DOHH2 (cell line): ENCODE data around the gene CCDC77.

Experiments
- H3F3A ChIP-seq: fragments of 200-600 bp; sonication (generic), shearing (Covaris generic); 2 replicates; pipeline ENCODE4 v1.6.0; 2016; ENCODE audit warnings: antibody characterized with exemption, mild to moderate bottlenecking; ENCODE audit not compliant: control insufficient read depth, insufficient read depth
- H3K27ac ChIP-seq: fragments of 200-600 bp; sonication (generic); 2 replicates; pipeline ENCODE4 v1.5.1; 2014; ENCODE audit warnings: low read depth, mild to moderate bottlenecking, low read length, moderate library complexity
- H3K27me3 ChIP-seq: fragments of 200-600 bp; sonication (generic); 2 replicates; pipeline ENCODE4 v1.6.1; 2014; ENCODE audit warnings: mild to moderate bottlenecking, low read length, mixed read lengths; ENCODE audit not compliant: control insufficient read depth
- H3K36me3 ChIP-seq: fragments of 200-600 bp; sonication (generic); 2 replicates; pipeline ENCODE4 v1.6.1; 2014; ENCODE audit warnings: mild to moderate bottlenecking, low read length, moderate library complexity, mixed read lengths; ENCODE audit not compliant: control insufficient read depth
- H3K4me1 ChIP-seq: fragments of 200-600 bp; sonication (generic); 2 replicates; pipeline ENCODE4 v1.6.1; 2014; ENCODE audit warnings: mild to moderate bottlenecking, low read length, mixed read lengths; ENCODE audit not compliant: control insufficient read depth
- H3K4me2 ChIP-seq: fragments of 200-600 bp; sonication (generic); 2 replicates; pipeline ENCODE4 v1.6.0; 2014; ENCODE audit warnings: mild to moderate bottlenecking, low read length, moderate library complexity
- H3K4me3 ChIP-seq: fragments of 200-600 bp; sonication (generic); 2 replicates; pipeline ENCODE4 v1.5.1; 2014; ENCODE audit warnings: mild to moderate bottlenecking, low read length, mixed read lengths
- H3K79me2 ChIP-seq: fragments of 200-600 bp; sonication (generic); 2 replicates; pipeline ENCODE4 v1.6.1; 2014; ENCODE audit warnings: mild to moderate bottlenecking, low read length, mixed read lengths; ENCODE audit not compliant: control insufficient read depth
- H3K9me2 ChIP-seq: fragments of 200-600 bp; sonication (generic); replicated peaks from 2 replicates; pipeline ENCODE4 v1.6.1; 2014; ENCODE audit warnings: mild to moderate bottlenecking, low read length, mixed read lengths; ENCODE audit not compliant: control insufficient read depth
- H3K9me3 ChIP-seq: fragments of 200-600 bp; sonication (generic); 2 replicates; pipeline ENCODE4 v1.6.1; 2014; ENCODE audit warnings: antibody characterized with exemption, low read length, mixed read lengths; ENCODE audit not compliant: control insufficient read depth, insufficient read depth
- H4K20me1 ChIP-seq: fragments of 200-600 bp; sonication (generic); 2 replicates; pipeline ENCODE4 v1.6.0; 2014; ENCODE audit warnings: low read depth, mild to moderate bottlenecking, antibody characterized with exemption, low read length, moderate library complexity; ENCODE audit not compliant: control insufficient read depth, insufficient read depth
- EZH2phosphoT487 ChIP-seq: fragments of 200-600 bp; sonication (generic); IDR thresholded peaks from 2 replicates; pipeline ENCODE4 v1.6.1; 2017; ENCODE audit warnings: borderline replicate concordance, mild to moderate bottlenecking, antibody characterized with exemption, low read length, moderate library complexity, mixed read lengths
- TF ChIP-seq, protein P1 (sequence below): fragments of 200-600 bp; sonication (generic); IDR thresholded peaks from one replicate; pipeline ENCODE4 v1.5.1; 2014; ENCODE audit warnings: antibody characterized with exemption, mild to moderate bottlenecking, low read depth, low read length; ENCODE audit not compliant: poor library complexity, severe bottlenecking

The CCDC77 gene

DNA sequence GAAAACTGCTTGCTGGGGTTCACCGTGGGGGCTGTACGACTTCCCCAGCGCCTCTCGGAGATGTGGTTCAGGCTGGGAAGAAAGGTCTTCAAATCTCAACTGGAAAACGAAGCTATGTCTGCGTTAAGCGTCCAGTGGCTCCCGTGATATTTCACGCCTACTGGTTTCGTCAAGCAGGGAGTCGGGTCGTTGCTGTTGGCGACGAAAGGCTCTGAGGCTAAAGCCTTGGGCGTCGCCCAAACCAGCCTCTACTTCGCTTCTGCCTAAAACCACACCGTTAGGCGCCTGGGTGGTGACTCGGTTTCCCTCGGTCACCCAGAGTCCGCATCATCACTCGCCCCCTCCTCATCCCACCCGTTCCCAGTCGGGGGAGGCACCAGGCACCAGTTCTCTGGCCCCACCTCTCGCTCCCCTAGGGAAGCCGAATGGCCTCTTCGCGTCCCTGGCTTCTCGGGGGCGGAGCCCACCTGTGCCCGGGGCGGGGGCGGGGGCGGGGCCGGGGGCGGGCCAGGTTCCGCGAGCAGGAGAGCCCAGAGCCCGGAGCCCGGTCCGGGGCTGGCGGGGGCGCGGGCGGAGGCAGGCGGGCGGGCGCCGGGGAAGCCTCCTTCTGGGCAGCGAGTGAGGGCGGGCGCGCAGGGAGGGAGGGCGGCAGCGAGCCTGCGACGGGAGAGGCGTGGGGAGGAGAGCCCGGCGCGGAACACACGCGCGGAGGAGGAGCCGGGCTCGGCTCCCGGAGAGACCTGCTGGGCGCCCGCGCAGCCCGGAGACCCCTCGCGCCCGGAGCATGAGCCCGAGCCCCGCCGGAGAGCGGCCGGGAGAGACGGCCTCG is 58.2 kb downstream of the CCDC77 start, which contains the start of gene B4GALNT3:
Gene B4GALNT3 (plus strand): TSS at position 510 of the 829 bp plus-strand sequence. CDS start 438 bp downstream, outside the sequence.
- H3K27ac ChIP-seq, result no peak within 1 kb of the TSS

DNA sequence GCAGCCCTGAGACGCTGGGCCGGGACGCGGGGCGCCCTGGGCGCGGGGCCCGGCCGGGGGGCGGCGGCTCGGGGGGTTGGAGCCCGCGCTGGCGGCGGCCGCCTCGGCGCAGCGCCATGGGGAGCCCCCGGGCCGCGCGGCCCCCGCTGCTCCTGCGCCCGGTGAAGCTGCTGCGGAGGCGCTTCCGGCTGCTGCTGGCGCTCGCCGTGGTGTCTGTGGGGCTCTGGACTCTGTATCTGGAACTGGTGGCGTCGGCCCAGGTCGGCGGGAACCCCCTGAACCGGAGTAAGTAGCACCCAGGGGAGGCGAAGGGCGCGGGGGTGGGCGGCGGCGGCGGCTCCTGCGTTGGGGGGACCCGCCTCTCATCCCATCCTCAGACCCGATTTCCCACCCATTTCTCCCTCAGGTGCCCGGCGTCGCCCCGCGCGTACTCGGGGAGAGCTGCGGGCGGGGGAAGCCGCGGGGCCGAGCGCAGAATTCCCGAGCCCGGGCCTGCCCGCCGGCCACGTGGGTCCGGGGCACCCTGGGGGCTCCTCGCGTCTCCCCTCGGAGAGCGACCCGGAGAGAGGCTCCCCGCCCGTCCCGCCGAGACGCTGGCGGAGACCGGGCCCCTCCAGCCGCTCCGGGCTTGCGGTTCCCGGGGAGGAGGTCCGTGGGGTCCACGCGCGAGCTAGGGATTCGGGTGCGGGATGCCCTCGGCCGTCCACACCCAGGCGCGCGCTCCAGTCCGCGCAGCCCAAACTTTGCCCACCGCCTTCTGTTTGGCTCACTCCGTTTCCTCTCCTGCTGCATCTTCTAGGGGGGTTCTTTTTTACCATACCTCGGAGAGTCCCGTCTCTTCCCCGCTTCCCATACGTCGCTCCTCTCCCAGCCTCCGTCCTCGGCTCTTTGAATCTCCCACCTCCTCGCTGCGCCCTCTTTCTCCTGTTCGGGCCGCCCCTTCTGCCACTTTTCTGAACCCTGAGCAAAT is 59.1 kb downstream of the CCDC77 start:
- Histone ChIP-seq H3K4me2 (peak overlapping the region; percentile 68), H3K4me1 (peaks cover 11% of the 10 kb centered on the region; the same call in 1 of the 2 replicates), H3K27ac (no peak overlapping the region), H3K27me3 (peaks cover 62% of the 10 kb centered on the region), H3K4me3 (peak overlapping the region; percentile 67), H3K36me3 (no peaks in the 10 kb centered on the region), H3K79me2 (no peaks in the 10 kb centered on the region), H3K9me3 (no peaks in the 10 kb centered on the region), H3K9me2 (no peaks in the 10 kb centered on the region), H3F3A (no peaks in the 10 kb centered on the region), H4K20me1 (0 out of 2 replicates have a peak, but pooled peaks cover 3% of the 10 kb centered on the region)
- TF ChIP-seq, protein P1, sequence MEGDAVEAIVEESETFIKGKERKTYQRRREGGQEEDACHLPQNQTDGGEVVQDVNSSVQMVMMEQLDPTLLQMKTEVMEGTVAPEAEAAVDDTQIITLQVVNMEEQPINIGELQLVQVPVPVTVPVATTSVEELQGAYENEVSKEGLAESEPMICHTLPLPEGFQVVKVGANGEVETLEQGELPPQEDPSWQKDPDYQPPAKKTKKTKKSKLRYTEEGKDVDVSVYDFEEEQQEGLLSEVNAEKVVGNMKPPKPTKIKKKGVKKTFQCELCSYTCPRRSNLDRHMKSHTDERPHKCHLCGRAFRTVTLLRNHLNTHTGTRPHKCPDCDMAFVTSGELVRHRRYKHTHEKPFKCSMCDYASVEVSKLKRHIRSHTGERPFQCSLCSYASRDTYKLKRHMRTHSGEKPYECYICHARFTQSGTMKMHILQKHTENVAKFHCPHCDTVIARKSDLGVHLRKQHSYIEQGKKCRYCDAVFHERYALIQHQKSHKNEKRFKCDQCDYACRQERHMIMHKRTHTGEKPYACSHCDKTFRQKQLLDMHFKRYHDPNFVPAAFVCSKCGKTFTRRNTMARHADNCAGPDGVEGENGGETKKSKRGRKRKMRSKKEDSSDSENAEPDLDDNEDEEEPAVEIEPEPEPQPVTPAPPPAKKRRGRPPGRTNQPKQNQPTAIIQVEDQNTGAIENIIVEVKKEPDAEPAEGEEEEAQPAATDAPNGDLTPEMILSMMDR, result no peak
- TF ChIP-seq EZH2phosphoT487, result no peak

More for the DNA sequence above, 58.2 kb downstream of the CCDC77 start, which contains the start of gene B4GALNT3:
- Histone ChIP-seq H3K36me3 (no peaks in the 10 kb centered on the region), H3K79me2 (no peaks in the 10 kb centered on the region), H3K4me1 (peaks cover 11% of the 10 kb centered on the region; the same call in 1 of the 2 replicates), H3K9me2 (no peaks in the 10 kb centered on the region), H3K4me3 (peak within 1 kb of the TSS; percentile 67), H4K20me1 (0 out of 2 replicates have a peak, but pooled peaks cover 3% of the 10 kb centered on the region), H3K27me3 (peaks cover 67% of the 10 kb centered on the region), H3K9me3 (no peaks in the 10 kb centered on the region), H3K4me2 (peak within 1 kb of the TSS; percentile 68), H3F3A (no peaks in the 10 kb centered on the region)
- 0 out of 2 replicates have a peak, but pooled peaks have one; percentile 48 for TF ChIP-seq EZH2phosphoT487
- TF ChIP-seq, protein P1, result no peak

DNA sequence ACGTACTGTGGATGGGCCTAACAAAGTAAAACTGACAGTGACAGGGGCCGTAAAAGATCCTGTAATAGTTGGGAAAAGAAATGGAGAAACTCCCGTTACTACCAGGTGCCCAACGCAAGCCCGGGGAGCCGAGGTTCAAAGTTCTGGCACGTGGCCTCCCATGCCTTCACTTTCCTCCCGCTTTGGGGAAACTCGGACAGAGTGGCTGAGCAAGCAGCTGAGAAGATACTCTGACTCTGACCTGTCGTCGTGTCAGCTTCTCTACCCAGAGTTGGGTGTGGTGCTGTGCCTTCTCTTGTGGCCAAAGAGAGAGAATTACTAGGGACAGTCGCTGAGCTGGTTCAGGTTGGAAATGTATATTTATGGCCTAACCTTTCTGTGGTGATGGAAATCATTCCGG is 60.0 kb downstream of the CCDC77 start:
- Histone ChIP-seq H3K4me1 (peaks cover 11% of the 10 kb centered on the region; the same call in 1 of the 2 replicates), H4K20me1 (0 out of 2 replicates have a peak, but pooled peaks cover 3% of the 10 kb centered on the region), H3K27ac (no peak overlapping the region), H3K79me2 (no peaks in the 10 kb centered on the region), H3F3A (no peaks in the 10 kb centered on the region), H3K9me2 (no peaks in the 10 kb centered on the region), H3K4me2 (no peak overlapping the region), H3K4me3 (peak overlapping the region; percentile 67; the same call in 1 of the 2 replicates), H3K27me3 (peaks cover 56% of the 10 kb centered on the region), H3K36me3 (no peaks in the 10 kb centered on the region), H3K9me3 (no peaks in the 10 kb centered on the region)
- TF ChIP-seq, protein P1, result no peak
- TF ChIP-seq EZH2phosphoT487, result no peak
